Measurements from ENCODE around the gene TSPOAP1.

TSPOAP1 gene

DNA sequence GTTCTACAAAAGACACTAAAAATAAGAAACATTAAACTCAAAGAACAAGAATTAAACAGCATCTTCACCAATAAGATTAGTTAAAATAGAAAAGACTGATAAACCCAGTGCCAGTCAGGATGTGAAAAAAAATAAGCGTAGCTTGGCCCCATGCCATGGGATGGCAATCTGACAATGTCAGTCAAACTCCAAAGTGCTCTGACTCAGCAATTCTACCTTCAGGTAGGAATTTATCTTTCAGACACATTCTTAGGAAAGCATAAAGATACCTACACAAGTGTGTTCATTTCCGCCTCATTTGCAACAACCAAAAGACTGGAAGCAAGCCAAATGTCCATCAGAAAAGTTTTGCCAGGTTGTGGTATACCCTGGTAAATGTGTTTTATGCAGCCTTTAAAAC lies 38.7 kb downstream of the TSPOAP1 start:
- TF ChIP-seq SIN3A (IDR thresholded peaks at IDR 0.05; ENCODE audit: borderline replicate concordance, insufficient read depth, low read length) (no peak), POLR2AphosphoS5 (IDR thresholded peaks at IDR 0.05; ENCODE audit: low read depth, low read length) (no peak), FOXP2 (optimal IDR thresholded peaks at IDR 0.05; ENCODE audit: borderline replicate concordance, extremely low read depth, extremely low read length, insufficient read depth) (no peak)
- TF ChIP-seq, protein P1, sequence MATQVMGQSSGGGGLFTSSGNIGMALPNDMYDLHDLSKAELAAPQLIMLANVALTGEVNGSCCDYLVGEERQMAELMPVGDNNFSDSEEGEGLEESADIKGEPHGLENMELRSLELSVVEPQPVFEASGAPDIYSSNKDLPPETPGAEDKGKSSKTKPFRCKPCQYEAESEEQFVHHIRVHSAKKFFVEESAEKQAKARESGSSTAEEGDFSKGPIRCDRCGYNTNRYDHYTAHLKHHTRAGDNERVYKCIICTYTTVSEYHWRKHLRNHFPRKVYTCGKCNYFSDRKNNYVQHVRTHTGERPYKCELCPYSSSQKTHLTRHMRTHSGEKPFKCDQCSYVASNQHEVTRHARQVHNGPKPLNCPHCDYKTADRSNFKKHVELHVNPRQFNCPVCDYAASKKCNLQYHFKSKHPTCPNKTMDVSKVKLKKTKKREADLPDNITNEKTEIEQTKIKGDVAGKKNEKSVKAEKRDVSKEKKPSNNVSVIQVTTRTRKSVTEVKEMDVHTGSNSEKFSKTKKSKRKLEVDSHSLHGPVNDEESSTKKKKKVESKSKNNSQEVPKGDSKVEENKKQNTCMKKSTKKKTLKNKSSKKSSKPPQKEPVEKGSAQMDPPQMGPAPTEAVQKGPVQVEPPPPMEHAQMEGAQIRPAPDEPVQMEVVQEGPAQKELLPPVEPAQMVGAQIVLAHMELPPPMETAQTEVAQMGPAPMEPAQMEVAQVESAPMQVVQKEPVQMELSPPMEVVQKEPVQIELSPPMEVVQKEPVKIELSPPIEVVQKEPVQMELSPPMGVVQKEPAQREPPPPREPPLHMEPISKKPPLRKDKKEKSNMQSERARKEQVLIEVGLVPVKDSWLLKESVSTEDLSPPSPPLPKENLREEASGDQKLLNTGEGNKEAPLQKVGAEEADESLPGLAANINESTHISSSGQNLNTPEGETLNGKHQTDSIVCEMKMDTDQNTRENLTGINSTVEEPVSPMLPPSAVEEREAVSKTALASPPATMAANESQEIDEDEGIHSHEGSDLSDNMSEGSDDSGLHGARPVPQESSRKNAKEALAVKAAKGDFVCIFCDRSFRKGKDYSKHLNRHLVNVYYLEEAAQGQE (IDR thresholded peaks at IDR 0.05; ENCODE audit: insufficient read depth in 1 of 2, low read depth in 2 of 2, low read length in 2 of 2): no peak

DNA sequence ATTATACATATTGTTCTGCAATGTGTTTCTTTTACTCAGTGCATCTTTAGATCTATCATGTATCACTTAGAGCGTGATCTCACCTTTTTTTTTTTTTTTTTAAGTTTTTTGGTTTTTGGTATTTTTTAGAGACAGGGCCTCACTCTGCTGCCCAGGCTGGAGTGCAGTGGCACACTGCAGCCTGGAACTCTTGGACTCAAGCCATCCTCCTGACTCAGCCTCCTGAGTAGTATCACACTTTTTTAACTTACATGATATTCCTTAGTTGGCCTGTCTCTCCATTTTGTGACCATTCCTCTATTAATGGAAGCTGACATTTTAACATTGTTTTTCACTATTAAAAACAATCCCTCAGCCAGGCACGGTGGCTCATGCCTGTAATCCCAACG lies 43.2 kb downstream of the TSPOAP1 start:
- TF ChIP-seq FOXP2 (optimal IDR thresholded peaks at IDR 0.05; ENCODE audit: borderline replicate concordance, extremely low read depth, extremely low read length, insufficient read depth) (no peak), SIN3A (IDR thresholded peaks at IDR 0.05; ENCODE audit: borderline replicate concordance, insufficient read depth, low read length) (no peak), TAF1 (IDR thresholded peaks at IDR 0.05; ENCODE audit: borderline replicate concordance, insufficient read depth, low read length) (no peak), POLR2AphosphoS5 (IDR thresholded peaks at IDR 0.05; ENCODE audit: low read depth, low read length) (no peak)
- TF ChIP-seq, protein P1 (IDR thresholded peaks at IDR 0.05; ENCODE audit: insufficient read depth in 1 of 2, low read depth in 2 of 2, low read length in 2 of 2): no peak

DNA sequence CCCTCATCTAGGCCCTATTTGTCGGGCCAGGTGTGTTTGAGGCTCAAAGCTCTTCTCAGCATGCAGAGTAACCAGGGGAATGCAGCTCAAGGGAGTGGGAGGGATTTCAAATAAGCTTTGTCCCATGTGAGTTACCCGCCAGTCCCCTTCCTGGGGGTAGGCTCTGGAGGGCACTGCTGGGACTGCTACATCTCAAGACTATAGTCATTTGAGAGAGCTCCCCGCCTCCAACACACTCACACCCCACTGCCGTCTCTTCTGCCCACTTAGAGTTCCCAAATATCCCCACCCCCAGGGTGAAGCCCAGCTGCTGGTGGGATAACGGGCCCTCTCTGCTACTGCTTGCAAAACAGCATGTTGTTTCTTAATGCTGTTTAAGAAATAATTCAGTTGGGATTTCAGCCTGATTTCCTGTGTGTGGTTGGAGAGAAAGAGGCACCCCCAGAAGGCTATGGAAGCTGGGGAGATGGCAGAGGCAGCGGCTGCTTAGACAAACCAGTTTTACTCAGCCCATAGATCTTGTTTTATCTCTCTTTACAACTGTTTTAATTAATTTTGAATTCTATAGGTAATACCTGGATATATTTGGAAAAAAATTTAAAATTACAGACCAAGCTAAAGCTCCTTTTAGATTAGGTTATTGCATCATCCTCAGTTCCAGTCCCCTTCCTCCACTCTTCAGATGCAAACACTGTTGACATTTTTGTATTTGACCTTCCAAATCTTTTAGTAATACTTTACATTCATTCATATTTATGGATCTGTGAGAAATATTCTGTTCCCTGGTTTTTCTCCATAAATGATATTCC lies 43.8 kb downstream of the TSPOAP1 start:
- TF ChIP-seq TAF1 (IDR thresholded peaks at IDR 0.05; ENCODE audit: borderline replicate concordance, insufficient read depth, low read length) (no peak), POLR2AphosphoS5 (IDR thresholded peaks at IDR 0.05; ENCODE audit: low read depth, low read length) (no peak), SIN3A (IDR thresholded peaks at IDR 0.05; ENCODE audit: borderline replicate concordance, insufficient read depth, low read length) (no peak), FOXP2 (optimal IDR thresholded peaks at IDR 0.05; ENCODE audit: borderline replicate concordance, extremely low read depth, extremely low read length, insufficient read depth) (no peak)
- TF ChIP-seq, protein P1 (IDR thresholded peaks at IDR 0.05; ENCODE audit: insufficient read depth in 1 of 2, low read depth in 2 of 2, low read length in 2 of 2): no peak

DNA sequence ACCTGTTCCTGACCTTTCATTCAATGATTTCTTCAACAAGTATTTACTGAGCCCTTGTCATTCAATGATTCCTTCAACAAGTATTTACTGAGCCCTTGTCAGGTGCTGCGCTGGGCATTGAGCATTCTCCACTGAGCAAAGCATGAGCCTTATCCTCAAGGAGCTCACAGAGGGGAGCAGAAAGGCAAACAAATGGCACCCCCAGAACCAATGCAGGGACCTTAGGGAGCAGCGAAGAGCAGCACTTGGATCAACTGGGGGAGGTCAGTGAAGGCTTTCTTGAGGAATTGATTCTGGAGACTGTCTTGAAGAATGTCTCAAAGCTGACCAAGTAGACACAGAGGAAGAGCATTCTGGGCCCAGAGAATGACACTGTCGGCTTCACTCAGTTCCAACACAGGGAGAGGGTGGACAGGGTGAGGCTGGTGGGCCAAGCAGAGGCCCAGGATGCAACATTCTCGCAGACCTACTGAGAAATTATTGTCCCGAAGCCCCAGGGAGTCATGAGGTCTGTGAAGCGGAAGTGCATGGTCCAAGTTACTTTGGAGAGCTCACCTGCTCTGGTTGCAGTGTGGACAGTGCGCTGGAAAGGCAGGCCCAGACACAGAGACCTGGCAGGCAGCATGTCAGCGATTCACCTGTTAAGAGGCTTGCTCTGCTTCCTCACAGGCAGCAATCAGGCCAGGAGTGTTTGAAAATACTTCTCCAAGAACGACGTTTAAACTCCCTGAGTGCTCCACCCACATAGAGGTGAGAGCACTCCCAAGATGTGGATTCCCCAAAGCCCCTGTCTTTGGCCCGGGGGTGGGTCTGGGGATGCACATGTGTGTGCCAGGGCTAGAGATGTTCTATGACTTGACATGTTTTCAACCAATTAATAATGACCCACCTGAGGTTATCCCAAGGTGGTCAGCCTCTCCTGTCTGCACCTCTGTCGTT lies 44.7 kb downstream of the TSPOAP1 start:
- no peak for TF ChIP-seq POLR2AphosphoS5 (IDR thresholded peaks at IDR 0.05; ENCODE audit: low read depth, low read length)
- TF ChIP-seq TAF1 (IDR thresholded peaks at IDR 0.05; ENCODE audit: borderline replicate concordance, insufficient read depth, low read length): no peak
- no peak for TF ChIP-seq SIN3A (IDR thresholded peaks at IDR 0.05; ENCODE audit: borderline replicate concordance, insufficient read depth, low read length)
- TF ChIP-seq, protein P1 (IDR thresholded peaks at IDR 0.05; ENCODE audit: insufficient read depth in 1 of 2, low read depth in 2 of 2, low read length in 2 of 2): no peak
- TF ChIP-seq FOXP2 (optimal IDR thresholded peaks at IDR 0.05; ENCODE audit: borderline replicate concordance, extremely low read depth, extremely low read length, insufficient read depth): no peak

Measured in PFSK-1 (cell line).